Peyer's patch (tissue), 4 donors: ENCODE data around the gene SLC36A3. TPM values are rescaled to one million over a fixed set of nuclear protein-coding genes. Genes with fewer than 3 reads are reported as not detected.
"Not testable (repeated sequence)": the region's sequence is repeated elsewhere in the genome, so short reads cannot be mapped to it uniquely, and the experiment has no call there.

Experiments
- DNase-seq, 3 donors: peaks; one replicate each; pipeline ENCODE4 v3.0.0-alpha.2; 2017 to 2019
- H3K27ac ChIP-seq, 4 donors: fragments of 200-600 bp; sonication (generic); one replicate each; pipeline ENCODE4 v1.5.1; 2016 to 2019
- H3K27me3 ChIP-seq, 2 donors: fragments of 200-600 bp; sonication (generic); one replicate each; pipeline ENCODE4 v1.5.1; 2019
- H3K36me3 ChIP-seq, 3 donors: fragments of 200-600 bp; sonication (generic); one replicate each; pipeline ENCODE4 v1.5.1; 2016 to 2019
- H3K4me1 ChIP-seq, 4 donors: fragments of 200-600 bp; sonication (generic); one replicate each; pipeline ENCODE4 v1.5.1; 2016 to 2019
- H3K4me3 ChIP-seq, 4 donors: fragments of 200-600 bp; sonication (generic); 1 replicate in 3 of 4; 2 replicates in 1 of 4; pipeline ENCODE4 v1.5.1; 2016 to 2019; ENCODE audit warnings: mild to moderate bottlenecking in 1 of 4
- H3K9me3 ChIP-seq, 4 donors: fragments of 200-600 bp; sonication (generic); one replicate each; pipeline ENCODE4 v1.5.1; 2016 to 2019; ENCODE audit warnings: mild to moderate bottlenecking in 1 of 4
- CTCF ChIP-seq, 6 experiments: fragments of 450-650 bp in 4 of 6; fragments of 200-600 bp in 2 of 6; sonication (generic) in 1 of 6; IDR thresholded peaks; one replicate each; pipeline ENCODE4 v1.5.1; 2017 to 2019; ENCODE audit warnings: antibody characterized with exemption in 6 of 6, mild to moderate bottlenecking in 3 of 6, moderate library complexity in 1 of 6
- POLR2A ChIP-seq, 2 donors: fragments of 450-650 bp; IDR thresholded peaks; one replicate each; pipeline ENCODE4 v1.5.1; 2017; ENCODE audit warnings: antibody characterized with exemption in 2 of 2, mild to moderate bottlenecking in 2 of 2, moderate library complexity in 2 of 2
- total RNA-seq, 4 donors: library from RNA; depleted of rRNA; stranded (reverse); fragments of >200 nt; gene quantifications; one replicate each; pipeline ENCODE4 v1.1.0, GENCODE V29; 2016

The SLC36A3 gene
- total RNA-seq, 4 donors from 2014 or later = not detected

GRCh38 chr5:151258201-151258611 lies 45.4 kb downstream of the SLC36A3 start:
- Histone ChIP-seq H3K27me3 (no peaks in the 10 kb centered on the region), H3K4me1 (peaks cover 0 to 16% (median 7%) of the 10 kb centered on the region in 4 donors), H3K36me3 (no peaks in the 10 kb centered on the region), H3K4me3 (no peak overlapping the region), H3K9me3 (no peaks in the 10 kb centered on the region), H3K27ac (peak overlapping the region in 1 of 4 donors; percentile 89)
- DNase-seq = no peak
- TF ChIP-seq POLR2A (IDR thresholded peaks at IDR 0.05) (no peak), CTCF (IDR thresholded peaks at IDR 0.05) (no peak)

- Histone ChIP-seq H3K9me3 (no peaks in the 10 kb centered on the region), H3K4me3 (no peak overlapping the region), H3K27ac (peak overlapping the region in 1 of 4 donors; percentile 89), H3K27me3 (no peaks in the 10 kb centered on the region), H3K4me1 (peaks cover 0 to 16% (median 7%) of the 10 kb centered on the region in 4 donors), H3K36me3 (no peaks in the 10 kb centered on the region)
- DNase-seq = peak in 2 of 3 donors; percentile 74 to 79
- TF ChIP-seq POLR2A (IDR thresholded peaks at IDR 0.05) = no peak
- TF ChIP-seq CTCF (IDR thresholded peaks at IDR 0.05) = no peak
Observed at GRCh38 chr5:151257731-151258181, 45.8 kb downstream of the SLC36A3 start.

- peak in 2 of 3 donors; percentile 74 to 80 for DNase-seq
- no peak for TF ChIP-seq CTCF (IDR thresholded peaks at IDR 0.05)
- TF ChIP-seq POLR2A (IDR thresholded peaks at IDR 0.05) = no peak
- Histone ChIP-seq H3K36me3 (no peaks in the 10 kb centered on the region), H3K27me3 (no peaks in the 10 kb centered on the region), H3K9me3 (no peaks in the 10 kb centered on the region), H3K4me1 (peaks cover 0 to 22% (median 8%) of the 10 kb centered on the region in 4 donors), H3K4me3 (peak overlapping the region in 1 of 4 donors; percentile 9), H3K27ac (peak overlapping the region in 3 of 4 donors; percentile 5 to 89 (median 24))
Observed at GRCh38 chr5:151255621-151256286, 47.8 kb downstream of the SLC36A3 start.

- peak overlapping the region in 2 of 4 donors; percentile 24 to 89 for H3K27ac ChIP-seq
- peaks cover 0 to 22% (median 8%) of the 10 kb centered on the region in 4 donors for H3K4me1 ChIP-seq
- not testable (repeated sequence) for H3K36me3 ChIP-seq, H3K9me3 ChIP-seq, H3K27me3 ChIP-seq, DNase-seq
- peak overlapping the region in 1 of 4 donors; percentile 55 for H3K4me3 ChIP-seq
Observed at GRCh38 chr5:151254990-151255389, 48.6 kb downstream of the SLC36A3 start.

GRCh38 chr5:151254556-151254955 lies 49.0 kb downstream of the SLC36A3 start:
- Histone ChIP-seq H3K4me1 (peaks cover 0 to 22% (median 8%) of the 10 kb centered on the region in 4 donors), H3K27me3 (no peaks in the 10 kb centered on the region), H3K27ac (peak overlapping the region in 1 of 4 donors; percentile 89), H3K4me3 (peak overlapping the region in 2 of 4 donors; percentile 55 to 69), H3K9me3 (no peaks in the 10 kb centered on the region), H3K36me3 (no peaks in the 10 kb centered on the region)
- TF ChIP-seq POLR2A (IDR thresholded peaks at IDR 0.05) = no peak
- TF ChIP-seq CTCF (IDR thresholded peaks at IDR 0.05) = no peak
- DNase-seq = no peak

GRCh38 chr5:151253605-151253950 lies 50.0 kb downstream of the SLC36A3 start:
- TF ChIP-seq CTCF (IDR thresholded peaks at IDR 0.05) (no peak), POLR2A (IDR thresholded peaks at IDR 0.05) (no peak)
- Histone ChIP-seq H3K27ac (peak overlapping the region; percentile 62 to 89 (median 76)), H3K4me1 (peaks cover 0 to 22% (median 8%) of the 10 kb centered on the region in 4 donors), H3K9me3 (no peaks in the 10 kb centered on the region), H3K4me3 (peak overlapping the region; percentile 55 to 72 (median 70)), H3K36me3 (no peaks in the 10 kb centered on the region), H3K27me3 (no peaks in the 10 kb centered on the region)
- DNase-seq = no peak
